ENCODE results near the gene CDC34. TPM values are rescaled to one million over a fixed set of nuclear protein-coding genes. Genes with fewer than 3 reads are reported as not detected.

The CDC34 gene
- total and polyA plus RNA-seq, 4 donors: 35.5 to 92.0 (median 86.1) TPM

- peak in 1 of 6 donors; percentile 47 for DNase-seq (ENCODE audit: low read depth in 4 of 6, low spot score in 6 of 6)
- Histone ChIP-seq H3K4me3 (ENCODE audit: low read depth, low read length) (no peak overlapping the region), H3K9me3 (ENCODE audit: control insufficient read depth, insufficient read depth, low read length) (no peaks in the 10 kb centered on the region), H3K27me3 (ENCODE audit: control insufficient read depth, insufficient read depth, low read length) (no peaks in the 10 kb centered on the region), H3K27ac (ENCODE audit: low read depth, low read length) (no peak overlapping the region), H3K36me3 (ENCODE audit: control insufficient read depth, insufficient read depth, low read length) (peaks cover 47% of the 10 kb centered on the region), H3K4me1 (ENCODE audit: control insufficient read depth, insufficient read depth, low read length) (peaks cover 3% of the 10 kb centered on the region)
- WGBS (ENCODE audit: insufficient coverage): 26% methylated on average over 58 of the region's 58 CpGs
Measured at GRCh38 chr19:518598-519231, 12.8 kb upstream of the CDC34 start.

- Histone ChIP-seq H3K36me3 (ENCODE audit: control insufficient read depth, insufficient read depth, low read length) (peaks cover 40% of the 10 kb centered on the region), H3K4me1 (ENCODE audit: control insufficient read depth, insufficient read depth, low read length) (peaks cover 3% of the 10 kb centered on the region), H3K4me3 (ENCODE audit: low read depth, low read length) (no peak overlapping the region), H3K27me3 (ENCODE audit: control insufficient read depth, insufficient read depth, low read length) (no peaks in the 10 kb centered on the region), H3K27ac (ENCODE audit: low read depth, low read length) (no peak overlapping the region), H3K9me3 (ENCODE audit: control insufficient read depth, insufficient read depth, low read length) (no peaks in the 10 kb centered on the region)
- 83% methylated on average over 43 of the region's 45 CpGs for WGBS (ENCODE audit: insufficient coverage)
- no peak for DNase-seq (ENCODE audit: low read depth in 4 of 6, low spot score in 6 of 6)
Measured at GRCh38 chr19:519449-519865, 12.1 kb upstream of the CDC34 start.

GRCh38 chr19:522726-523125 is 8.8 kb upstream of the CDC34 start:
- Histone ChIP-seq H3K36me3 (ENCODE audit: control insufficient read depth, insufficient read depth, low read length) (peaks cover 32% of the 10 kb centered on the region), H3K4me3 (ENCODE audit: low read depth, low read length) (no peak overlapping the region), H3K27ac (ENCODE audit: low read depth, low read length) (no peak overlapping the region), H3K4me1 (ENCODE audit: control insufficient read depth, insufficient read depth, low read length) (peaks cover 3% of the 10 kb centered on the region), H3K9me3 (ENCODE audit: control insufficient read depth, insufficient read depth, low read length) (no peaks in the 10 kb centered on the region), H3K27me3 (ENCODE audit: control insufficient read depth, insufficient read depth, low read length) (peaks cover 3% of the 10 kb centered on the region)
- DNase-seq (ENCODE audit: low read depth in 4 of 6, low spot score in 6 of 6): peak in 1 of 6 donors; percentile 2
- WGBS (ENCODE audit: insufficient coverage): 67% methylated on average over 7 of the region's 12 CpGs

- H3K27me3 ChIP-seq (ENCODE audit: control insufficient read depth, insufficient read depth, low read length): peaks cover 3% of the 10 kb centered on the region
- no peak overlapping the region for H3K27ac ChIP-seq (ENCODE audit: low read depth, low read length)
- WGBS (ENCODE audit: insufficient coverage): 83% methylated on average over 29 of the region's 29 CpGs
- H3K4me1 ChIP-seq (ENCODE audit: control insufficient read depth, insufficient read depth, low read length): no peaks in the 10 kb centered on the region
- H3K36me3 ChIP-seq (ENCODE audit: control insufficient read depth, insufficient read depth, low read length): peaks cover 28% of the 10 kb centered on the region
- H3K4me3 ChIP-seq (ENCODE audit: low read depth, low read length): no peak overlapping the region
- H3K9me3 ChIP-seq (ENCODE audit: control insufficient read depth, insufficient read depth, low read length): no peaks in the 10 kb centered on the region
- no peak for DNase-seq (ENCODE audit: low read depth in 4 of 6, low spot score in 6 of 6)
Measured at GRCh38 chr19:524062-524674, 7.4 kb upstream of the CDC34 start.

- Histone ChIP-seq H3K36me3 (ENCODE audit: control insufficient read depth, insufficient read depth, low read length) (peaks cover 21% of the 10 kb centered on the region), H3K27me3 (ENCODE audit: control insufficient read depth, insufficient read depth, low read length) (peaks cover 3% of the 10 kb centered on the region), H3K9me3 (ENCODE audit: control insufficient read depth, insufficient read depth, low read length) (no peaks in the 10 kb centered on the region), H3K27ac (ENCODE audit: low read depth, low read length) (no peak overlapping the region), H3K4me3 (ENCODE audit: low read depth, low read length) (no peak overlapping the region), H3K4me1 (ENCODE audit: control insufficient read depth, insufficient read depth, low read length) (no peaks in the 10 kb centered on the region)
- WGBS (ENCODE audit: insufficient coverage): 63% methylated on average over 11 of the region's 18 CpGs
- no peak for DNase-seq (ENCODE audit: low read depth in 4 of 6, low spot score in 6 of 6)
Measured at GRCh38 chr19:525029-525428, 6.5 kb upstream of the CDC34 start.

GRCh38 chr19:525857-526419 is 5.6 kb upstream of the CDC34 start:
- WGBS (ENCODE audit: insufficient coverage): 56% methylated on average over 13 of the region's 13 CpGs

GRCh38 chr19:530134-531008 is 1.2 kb upstream of the CDC34 start:
- DNase-seq (ENCODE audit: low read depth in 4 of 6, low spot score in 6 of 6): no peak
- Histone ChIP-seq H3K9me3 (ENCODE audit: control insufficient read depth, insufficient read depth, low read length) (no peaks in the 10 kb centered on the region), H3K4me3 (ENCODE audit: low read depth, low read length) (peak overlapping the region; percentile 68), H3K36me3 (ENCODE audit: control insufficient read depth, insufficient read depth, low read length) (peaks cover 25% of the 10 kb centered on the region), H3K27me3 (ENCODE audit: control insufficient read depth, insufficient read depth, low read length) (peaks cover 1% of the 10 kb centered on the region), H3K4me1 (ENCODE audit: control insufficient read depth, insufficient read depth, low read length) (peaks cover 37% of the 10 kb centered on the region), H3K27ac (ENCODE audit: low read depth, low read length) (peak overlapping the region; percentile 84)
- WGBS (ENCODE audit: insufficient coverage): 69% methylated on average over 34 of the region's 38 CpGs

More at GRCh38 chr19:525857-526419, 5.6 kb upstream of the CDC34 start:
- no peak overlapping the region for H3K4me3 ChIP-seq (ENCODE audit: low read depth, low read length)
- peaks cover 14% of the 10 kb centered on the region for H3K36me3 ChIP-seq (ENCODE audit: control insufficient read depth, insufficient read depth, low read length)
- H3K27ac ChIP-seq (ENCODE audit: low read depth, low read length): no peak overlapping the region
- peaks cover 9% of the 10 kb centered on the region for H3K4me1 ChIP-seq (ENCODE audit: control insufficient read depth, insufficient read depth, low read length)
- H3K9me3 ChIP-seq (ENCODE audit: control insufficient read depth, insufficient read depth, low read length): no peaks in the 10 kb centered on the region
- no peak for DNase-seq (ENCODE audit: low read depth in 4 of 6, low spot score in 6 of 6)
- H3K27me3 ChIP-seq (ENCODE audit: control insufficient read depth, insufficient read depth, low read length): peaks cover 3% of the 10 kb centered on the region

- Histone ChIP-seq H3K27me3 (ENCODE audit: control insufficient read depth, insufficient read depth, low read length) (no peaks in the 10 kb centered on the region), H3K4me3 (ENCODE audit: low read depth, low read length) (peak overlapping the region; percentile 68), H3K4me1 (ENCODE audit: control insufficient read depth, insufficient read depth, low read length) (peaks cover 39% of the 10 kb centered on the region), H3K27ac (ENCODE audit: low read depth, low read length) (peak overlapping the region; percentile 84), H3K9me3 (ENCODE audit: control insufficient read depth, insufficient read depth, low read length) (no peaks in the 10 kb centered on the region), H3K36me3 (ENCODE audit: control insufficient read depth, insufficient read depth, low read length) (peaks cover 33% of the 10 kb centered on the region)
- under 1% methylated on average over 103 of the region's 103 CpGs for WGBS (ENCODE audit: insufficient coverage)
- DNase-seq (ENCODE audit: low read depth in 4 of 6, low spot score in 6 of 6): peak; percentile 67 to 96 (median 76)
Measured at GRCh38 chr19:531009-531752, 379 bp upstream of the CDC34 start.

Measured in spinal cord (tissue), 10 donors.